Activated CD8-positive, alpha-beta T cell treated with anti-CD3 and anti-CD28 coated beads, Interleukin-2, amount 10 ng/mL, durations not matched to agents 7 days and 5 days (primary cell): ENCODE data around the gene ARHGEF38. TPM values are rescaled to one million over a fixed set of nuclear protein-coding genes. Genes with fewer than 3 reads are reported as not detected.
"Not testable (repeated sequence)": the region's sequence is repeated elsewhere in the genome, so short reads cannot be mapped to it uniquely, and the experiment has no call there.

ENCODE experiments used
- ATAC-seq: fragments of 150-1000 bp; cut with Tn5 transposase; one replicate; pipeline ENCODE4 v1.10.0; 2021; ENCODE audit warnings: moderate library complexity
- CTCF ChIA-PET: fragments of 350-600 bp; sonication (Branson Sonifier 250); formaldehyde crosslinking; loops from one replicate; lab custom pipeline; 2021; ENCODE audit warnings: antibody characterized with exemption; lab: Charles Lee
- POLR2A ChIA-PET: fragments of 350-600 bp; sonication (Branson Sonifier 250); formaldehyde crosslinking; loops from one replicate; lab custom pipeline; 2021; ENCODE audit warnings: antibody characterized with exemption; lab: Charles Lee
- DNase-seq: peaks from one replicate; pipeline ENCODE4 v3.0.0-alpha.2; 2020
- H3K27ac Mint-ChIP-seq: one replicate; pipeline ENCODE4 v1.8.0; 2021; ENCODE audit warnings: mild to moderate bottlenecking, mixed read lengths
- H3K27me3 Mint-ChIP-seq: one replicate; pipeline ENCODE4 v1.8.0; 2021; ENCODE audit warnings: low read depth, mixed read lengths
- H3K36me3 Mint-ChIP-seq: one replicate; pipeline ENCODE4 v1.8.0; 2021; ENCODE audit warnings: low read depth, mixed read lengths
- H3K4me1 Mint-ChIP-seq: one replicate; pipeline ENCODE4 v1.8.0; 2021; ENCODE audit warnings: low read depth, mixed read lengths
- H3K4me3 Mint-ChIP-seq: one replicate; pipeline ENCODE4 v1.8.0; 2021; ENCODE audit warnings: mild to moderate bottlenecking, mixed read lengths
- H3K9me3 Mint-ChIP-seq: one replicate; pipeline ENCODE4 v1.8.0; 2022; ENCODE audit warnings: mixed read lengths; ENCODE audit not compliant: insufficient read depth
- total RNA-seq, 2 experiments: library from RNA; stranded (reverse); gene quantifications; one replicate each; pipeline ENCODE4 v1.2.3, GENCODE V29; 2021

The ARHGEF38 gene
- total RNA-seq, 2 experiments from 2014 or later = not detected

DNA sequence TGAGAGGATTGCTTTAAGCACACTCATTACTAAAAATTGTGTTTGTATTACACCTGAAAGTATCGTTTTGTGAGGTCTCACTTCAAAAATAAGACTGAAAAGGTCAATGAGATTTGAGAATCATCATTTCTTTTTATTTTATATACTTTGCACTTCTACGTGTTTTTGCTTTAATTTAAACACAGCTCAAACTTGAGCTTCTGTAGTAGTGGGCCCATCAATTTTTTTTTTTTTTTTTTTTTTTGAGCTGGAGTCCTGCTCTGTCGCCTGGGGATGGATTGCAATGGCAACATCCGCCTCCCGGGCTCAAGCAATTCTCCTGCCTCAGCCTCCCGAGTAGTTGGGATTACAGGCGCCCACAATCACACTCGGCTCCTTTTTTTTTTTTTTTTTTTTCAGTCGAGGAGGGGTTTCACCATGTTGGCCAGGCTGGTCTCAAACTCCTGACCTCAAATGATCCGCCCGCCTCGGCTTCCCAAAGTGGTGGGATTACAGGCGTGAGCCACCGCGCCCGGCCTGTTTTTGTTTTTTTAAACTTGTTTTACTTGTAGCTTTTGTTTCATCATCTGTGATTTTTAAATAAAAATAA lies 157.7 kb downstream of the ARHGEF38 start:
- no peaks in the 10 kb centered on the region for H3K9me3 Mint-ChIP-seq
- H3K27me3 Mint-ChIP-seq = no peaks in the 10 kb centered on the region
- CTCF ChIA-PET = interaction anchor here (0.9 to 2.0 kb wide), 2 partner anchors 189 to 236 kb away, joined by 3 to 5 read pairs; partner anchors contain the start of gene PPA2
- H3K36me3 Mint-ChIP-seq = peaks cover 6% of the 10 kb centered on the region
- peak overlapping the region; percentile 99 for H3K4me3 Mint-ChIP-seq
- peaks cover 22% of the 10 kb centered on the region for H3K4me1 Mint-ChIP-seq
- DNase-seq = no peak
- H3K27ac Mint-ChIP-seq = no peak overlapping the region
- ATAC-seq = no peak
- POLR2A ChIA-PET = no interaction called here

DNA sequence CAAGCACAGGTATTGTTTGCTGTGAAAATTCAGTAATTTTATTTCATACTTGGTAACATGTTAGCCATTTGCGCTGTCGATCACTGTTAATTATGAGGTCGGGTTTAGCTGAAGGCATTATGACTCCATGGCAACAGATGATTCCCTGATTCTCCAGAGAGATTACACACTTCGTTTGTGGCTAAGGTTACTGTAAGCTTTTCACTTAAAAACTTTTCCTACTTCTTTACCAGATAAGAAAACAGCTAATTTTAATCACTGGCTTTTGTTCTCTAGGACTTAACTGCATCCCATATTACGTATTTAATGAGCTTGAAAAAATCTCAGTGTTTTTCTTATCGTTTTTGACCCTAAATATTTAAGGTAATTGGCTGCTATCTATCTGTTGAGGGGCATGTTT lies 158.3 kb downstream of the ARHGEF38 start:
- Mint-ChIP-seq H3K9me3 (no peaks in the 10 kb centered on the region), H3K27me3 (no peaks in the 10 kb centered on the region), H3K27ac (no peak overlapping the region), H3K4me1 (peaks cover 22% of the 10 kb centered on the region), H3K4me3 (no peak overlapping the region), H3K36me3 (peaks cover 6% of the 10 kb centered on the region)
- ATAC-seq = no peak
- ChIA-PET POLR2A (no interaction called here), CTCF (interaction anchor here (0.9 to 2.0 kb wide), 2 partner anchors 189 to 236 kb away, joined by 3 to 5 read pairs; partner anchors contain the start of gene PPA2)
- no peak for DNase-seq

DNA sequence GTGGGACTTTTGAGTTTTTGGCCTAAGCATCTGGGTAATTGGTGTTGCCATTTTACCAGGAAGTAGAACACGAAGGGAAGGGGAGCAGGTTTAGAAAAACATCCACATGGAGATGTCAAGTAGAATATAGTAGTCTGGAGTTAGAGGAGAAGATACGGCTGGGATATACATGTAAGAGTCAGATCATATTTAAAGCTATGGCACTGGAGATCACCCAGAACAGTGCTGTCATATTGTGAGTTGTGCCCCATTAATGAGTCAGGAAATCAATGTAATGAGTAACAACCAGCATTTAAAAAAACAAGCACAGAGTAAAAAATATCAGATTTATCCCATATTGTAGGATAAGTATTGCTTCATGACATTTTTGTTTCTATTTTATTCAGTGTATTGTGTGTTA lies 160.3 kb downstream of the ARHGEF38 start:
- Mint-ChIP-seq H3K9me3 (no peaks in the 10 kb centered on the region), H3K4me1 (peaks cover 8% of the 10 kb centered on the region), H3K4me3 (no peak overlapping the region), H3K27me3 (no peaks in the 10 kb centered on the region), H3K27ac (no peak overlapping the region), H3K36me3 (no peaks in the 10 kb centered on the region)
- CTCF ChIA-PET = no interaction called here
- DNase-seq (no peak), ATAC-seq (no peak)
- POLR2A ChIA-PET = no interaction called here

DNA sequence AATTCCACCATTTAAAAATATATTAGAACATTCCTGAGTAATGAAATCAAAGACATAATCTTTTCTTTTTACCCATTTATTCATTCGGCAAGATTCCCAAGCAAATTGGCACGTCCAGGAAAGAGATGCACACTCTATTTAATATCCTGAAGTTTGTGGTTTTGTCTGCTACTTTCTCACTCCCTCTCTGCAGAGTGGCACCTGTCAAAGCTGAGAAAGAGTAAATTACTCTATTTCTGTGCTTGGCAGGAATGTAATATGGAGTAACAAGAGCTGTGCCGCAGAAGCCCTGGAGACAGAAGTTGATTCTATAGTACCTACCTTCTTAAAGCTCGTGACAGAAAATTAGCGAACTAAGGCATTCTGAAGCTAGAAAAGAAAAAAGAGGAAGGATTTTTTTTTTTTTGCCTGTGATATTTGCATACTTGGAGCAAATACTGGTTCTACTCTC lies 161.7 kb downstream of the ARHGEF38 start:
- CTCF ChIA-PET = no interaction called here
- H3K27ac Mint-ChIP-seq = no peak overlapping the region
- no peak for DNase-seq

GRCh38 chr4:105714932-105715331 lies 162.5 kb downstream of the ARHGEF38 start:
- ChIA-PET CTCF (interaction anchor here (0.6 to 1.5 kb wide), 4 partner anchors 16 to 241 kb away, joined by 3 read pairs; partner anchors contain the start of gene PPA2), POLR2A (no interaction called here)
- H3K36me3 Mint-ChIP-seq = peaks cover 1% of the 10 kb centered on the region
- DNase-seq (no peak), ATAC-seq (no peak)
- H3K27me3 Mint-ChIP-seq = no peaks in the 10 kb centered on the region
- no peaks in the 10 kb centered on the region for H3K9me3 Mint-ChIP-seq
- no peak overlapping the region for H3K4me3 Mint-ChIP-seq
- no peak overlapping the region for H3K27ac Mint-ChIP-seq
- peaks cover under 1% of the 10 kb centered on the region for H3K4me1 Mint-ChIP-seq

More for the DNA sequence above, 161.7 kb downstream of the ARHGEF38 start:
- no peak for ATAC-seq
- no peaks in the 10 kb centered on the region for H3K36me3 Mint-ChIP-seq
- peaks cover 7% of the 10 kb centered on the region for H3K4me1 Mint-ChIP-seq
- no peaks in the 10 kb centered on the region for H3K27me3 Mint-ChIP-seq
- H3K4me3 Mint-ChIP-seq = no peak overlapping the region
- no peaks in the 10 kb centered on the region for H3K9me3 Mint-ChIP-seq
- POLR2A ChIA-PET = no interaction called here

DNA sequence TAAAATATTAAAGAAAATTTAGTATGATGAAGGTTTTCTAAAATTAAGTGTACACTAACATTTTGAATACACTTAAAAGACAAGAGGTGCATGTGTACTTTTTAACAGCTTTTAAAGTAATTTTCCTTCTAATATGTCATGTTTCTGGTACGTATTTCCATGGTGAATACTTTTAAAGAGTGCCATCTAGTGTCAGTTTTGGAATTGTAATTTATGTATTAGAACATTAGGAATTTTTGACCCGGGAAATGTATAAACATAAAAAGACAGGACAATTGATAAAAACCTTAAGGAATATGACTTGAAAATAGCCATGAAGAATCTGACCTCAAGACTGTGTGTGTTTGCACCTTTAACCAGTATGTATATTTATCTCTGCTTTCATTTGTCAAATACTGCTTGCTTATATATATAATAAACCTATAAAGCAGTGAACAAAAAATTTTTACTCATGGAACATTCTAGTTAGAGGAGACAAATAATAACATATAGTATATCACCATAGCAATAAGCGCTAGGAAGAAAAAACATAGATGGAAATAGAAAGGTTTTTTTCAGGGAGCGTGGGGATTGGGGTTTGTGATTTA lies 163.4 kb downstream of the ARHGEF38 start:
- no peak overlapping the region for H3K27ac Mint-ChIP-seq
- no peaks in the 10 kb centered on the region for H3K27me3 Mint-ChIP-seq
- ATAC-seq (no peak), DNase-seq (no peak)
- H3K4me3 Mint-ChIP-seq = no peak overlapping the region
- no peaks in the 10 kb centered on the region for H3K4me1 Mint-ChIP-seq
- POLR2A ChIA-PET = no interaction called here
- peaks cover 8% of the 10 kb centered on the region for H3K36me3 Mint-ChIP-seq
- CTCF ChIA-PET = interaction anchor here (0.6 to 1.5 kb wide), 5 partner anchors 17 to 242 kb away, joined by 3 read pairs; partner anchors contain the start of gene PPA2
- H3K9me3 Mint-ChIP-seq = no peaks in the 10 kb centered on the region

DNA sequence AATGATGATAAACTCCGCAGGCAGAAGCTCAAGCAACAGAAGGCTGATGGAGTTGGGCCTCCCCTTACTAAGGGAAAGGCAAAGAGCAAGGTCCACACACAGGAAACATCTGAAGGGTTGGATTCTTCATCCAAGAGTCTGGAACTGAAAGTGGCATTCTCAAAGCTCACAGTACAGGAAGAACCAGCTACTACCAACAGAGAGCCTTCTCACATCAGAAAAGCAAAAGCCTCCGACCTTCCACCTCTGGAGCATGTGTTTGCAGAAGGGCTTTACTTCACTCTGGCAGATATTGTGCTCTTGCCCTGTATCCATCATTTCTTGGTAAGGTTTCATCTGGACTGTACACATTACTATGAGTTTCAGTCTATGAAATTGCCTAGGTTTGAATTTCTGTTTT lies 166.8 kb downstream of the ARHGEF38 start:
- Mint-ChIP-seq H3K4me3 (no peak overlapping the region), H3K27me3 (no peaks in the 10 kb centered on the region), H3K4me1 (no peaks in the 10 kb centered on the region), H3K27ac (no peak overlapping the region), H3K36me3 (peaks cover 12% of the 10 kb centered on the region), H3K9me3 (no peaks in the 10 kb centered on the region)
- DNase-seq = no peak
- ChIA-PET POLR2A (interaction anchor here (0.8 kb wide), 1 partner anchor 14 kb away, joined by 3 read pairs; no protein-coding TSS in a partner anchor), CTCF (no interaction called here)
- ATAC-seq = no peak

DNA sequence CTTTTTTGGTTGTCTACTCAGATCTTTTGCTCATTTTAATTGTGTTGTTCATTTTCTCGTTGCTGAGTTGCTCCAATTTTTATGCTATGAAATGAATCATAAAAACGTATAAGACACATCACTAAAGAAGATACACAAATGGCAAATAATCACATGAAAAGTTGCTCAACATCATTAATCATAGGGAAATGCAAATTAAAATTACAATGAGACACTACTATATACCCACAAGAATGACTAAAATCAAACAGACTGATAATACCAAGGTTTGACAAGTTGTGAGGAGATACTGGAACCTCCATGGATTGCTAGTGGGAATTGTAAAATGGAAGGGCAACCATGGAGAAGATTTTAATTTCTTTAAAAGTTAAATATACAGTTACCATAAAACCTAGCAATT lies 173.2 kb downstream of the ARHGEF38 start:
- Mint-ChIP-seq H3K9me3 (no peaks in the 10 kb centered on the region), H3K4me3 (no peak overlapping the region), H3K36me3 (peaks cover 31% of the 10 kb centered on the region), H3K27ac (no peak overlapping the region), H3K4me1 (no peaks in the 10 kb centered on the region), H3K27me3 (no peaks in the 10 kb centered on the region)
- ChIA-PET CTCF (no interaction called here), POLR2A (no interaction called here)
- ATAC-seq = no peak
- no peak for DNase-seq

DNA sequence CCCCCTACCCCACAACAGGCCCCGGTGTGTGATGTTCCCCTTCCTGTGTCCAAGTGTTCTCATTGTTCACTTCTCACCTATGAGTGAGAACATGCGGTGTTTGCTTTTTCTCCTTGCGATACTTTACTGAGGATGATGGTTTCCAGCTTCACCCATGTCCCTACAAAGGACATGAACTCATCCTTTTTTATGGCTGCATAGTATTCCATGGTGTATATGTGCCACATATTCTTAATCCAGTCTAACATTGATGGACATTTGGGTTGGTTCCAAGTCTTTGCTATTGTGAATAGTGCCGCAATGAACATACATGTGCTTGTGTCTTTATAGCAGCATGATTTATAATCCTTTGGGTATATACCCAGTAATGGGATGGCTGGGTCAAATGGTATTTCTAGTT lies 177.5 kb downstream of the ARHGEF38 start:
- CTCF ChIA-PET, POLR2A ChIA-PET: not testable (repeated sequence)

More for the DNA sequence above, 177.5 kb downstream of the ARHGEF38 start:
- not testable (repeated sequence) for DNase-seq, H3K9me3 Mint-ChIP-seq, H3K27ac Mint-ChIP-seq, H3K27me3 Mint-ChIP-seq, H3K4me1 Mint-ChIP-seq, H3K4me3 Mint-ChIP-seq, ATAC-seq
- H3K36me3 Mint-ChIP-seq = peaks cover 61% of the 10 kb centered on the region

Other genes starting within 250 kb of the ARHGEF38 start
- gene PPA2, start 78.6 kb upstream of the ARHGEF38 start, total RNA-seq = 10 to 100 TPM; 78.9 to 80.2 TPM
- 10 to 100 TPM; 17.1 to 17.5 TPM for gene INTS12, start 156.1 kb downstream of the ARHGEF38 start, total RNA-seq
- gene GSTCD, start 156.2 kb downstream of the ARHGEF38 start, total RNA-seq = 10 to 100 TPM; 15.3 to 18.8 TPM